ENCODE results near the gene DNAJC18.

Gene DNAJC18

DNA sequence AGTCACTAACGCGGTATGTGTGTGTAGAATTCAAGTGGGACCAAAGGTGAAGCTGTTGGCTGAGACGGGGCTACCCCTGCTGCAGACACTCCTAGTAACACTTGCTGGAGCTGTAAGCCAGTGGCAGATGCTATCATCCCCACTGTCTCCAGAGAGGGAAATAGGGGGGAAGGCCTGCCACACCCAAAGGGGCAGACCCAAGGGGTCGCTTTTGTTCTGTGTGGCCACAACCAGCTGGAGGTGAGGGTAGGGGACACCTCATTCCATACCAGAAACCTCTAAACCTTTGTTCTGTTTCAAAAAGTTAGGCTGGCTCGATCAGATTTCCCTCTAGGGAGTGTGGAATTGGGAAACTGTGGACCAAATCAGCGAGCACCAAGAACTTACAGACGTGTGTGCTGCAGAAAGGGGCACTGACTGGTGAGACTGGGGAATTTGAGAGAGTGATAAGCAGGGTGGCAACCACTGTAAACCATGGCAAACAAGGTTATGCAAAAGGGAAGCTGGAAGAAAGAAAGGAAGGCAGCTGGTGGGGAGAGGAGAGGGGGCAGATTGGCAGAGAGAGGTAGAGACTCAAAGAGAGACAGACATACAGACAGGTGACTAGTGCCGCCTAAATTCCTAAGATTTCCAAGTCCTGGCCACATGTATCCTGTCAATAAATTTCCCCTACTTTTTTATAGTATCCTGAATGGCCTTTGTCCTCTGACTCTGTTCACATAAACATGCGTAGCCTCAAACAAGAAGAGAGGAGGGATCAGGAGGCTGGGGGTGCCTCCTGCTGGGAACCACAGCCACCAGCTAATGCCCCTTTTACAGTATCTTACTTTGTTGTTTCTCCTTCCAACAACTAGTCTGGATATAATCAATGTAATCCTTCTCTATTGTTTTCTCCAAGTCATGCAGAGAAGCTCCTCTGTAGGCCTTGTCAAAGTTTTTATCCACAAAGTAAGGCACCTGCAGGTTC is 19.8 kb downstream of the DNAJC18 start:
- Histone ChIP-seq H3K9ac (ENCODE audit: low read length) (no peak overlapping the region), H3K36me3 (ENCODE audit: insufficient read depth, low read length) (no peaks in the 10 kb centered on the region), H3K27me3 (ENCODE audit: insufficient read depth, low read length) (no peaks in the 10 kb centered on the region), H3K4me1 (ENCODE audit: insufficient read depth, low read length, severe bottlenecking) (no peaks in the 10 kb centered on the region), H2AFZ (ENCODE audit: low read length) (no peak overlapping the region), H3F3A (ENCODE audit: insufficient read depth, low read length) (no peaks in the 10 kb centered on the region), H3K79me2 (ENCODE audit: insufficient read depth, low read length) (no peaks in the 10 kb centered on the region), H4K20me1 (ENCODE audit: insufficient read depth, low read length) (no peaks in the 10 kb centered on the region), H3K27ac (ENCODE audit: low read depth, low read length, poor library complexity, severe bottlenecking) (no peak overlapping the region), H3K9me2 (ENCODE audit: low read depth, low read length) (no peaks in the 10 kb centered on the region), H3K4me3 (ENCODE audit: low read depth, low read length, poor library complexity, severe bottlenecking) (no peak overlapping the region), H3K4me2 (ENCODE audit: low read length) (no peak overlapping the region), H3K9me3 (ENCODE audit: low read length) (no peaks in the 10 kb centered on the region)
- no peak for TF ChIP-seq EZH2 (IDR thresholded peaks at IDR 0.05; ENCODE audit: borderline replicate concordance, low read length)
- no peak for TF ChIP-seq CTCF (IDR thresholded peaks at IDR 0.05; ENCODE audit: low read length)

DNA sequence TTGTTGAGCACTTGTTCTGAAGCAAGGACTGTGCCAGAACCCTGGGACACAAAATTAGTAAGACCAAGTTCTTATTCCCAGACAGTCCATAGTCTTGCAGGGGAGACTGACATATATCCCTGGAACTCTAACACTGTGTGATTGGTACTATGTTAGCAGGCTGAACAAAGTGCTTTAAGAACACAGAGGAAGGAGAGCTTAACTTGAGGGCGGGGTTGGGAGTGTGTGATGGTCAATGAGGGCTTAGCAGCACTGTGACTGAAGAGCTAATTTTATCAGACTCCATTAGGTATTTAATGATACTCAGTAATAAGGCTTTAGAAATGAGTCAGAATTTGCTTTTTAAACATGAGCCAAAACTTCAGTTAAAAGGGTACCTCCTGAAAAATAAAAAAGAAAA is 20.5 kb downstream of the DNAJC18 start:
- no peak overlapping the region for H3K9ac ChIP-seq (ENCODE audit: low read length)
- no peak overlapping the region for H3K27ac ChIP-seq (ENCODE audit: low read depth, low read length, poor library complexity, severe bottlenecking)
- H3F3A ChIP-seq (ENCODE audit: insufficient read depth, low read length), result no peaks in the 10 kb centered on the region
- H3K4me3 ChIP-seq (ENCODE audit: low read depth, low read length, poor library complexity, severe bottlenecking), result no peak overlapping the region
- H3K9me3 ChIP-seq (ENCODE audit: low read length), result no peaks in the 10 kb centered on the region
- H2AFZ ChIP-seq (ENCODE audit: low read length), result no peak overlapping the region
- no peaks in the 10 kb centered on the region for H3K4me1 ChIP-seq (ENCODE audit: insufficient read depth, low read length, severe bottlenecking)
- H4K20me1 ChIP-seq (ENCODE audit: insufficient read depth, low read length), result no peaks in the 10 kb centered on the region
- H3K79me2 ChIP-seq (ENCODE audit: insufficient read depth, low read length), result no peaks in the 10 kb centered on the region
- no peaks in the 10 kb centered on the region for H3K36me3 ChIP-seq (ENCODE audit: insufficient read depth, low read length)
- H3K4me2 ChIP-seq (ENCODE audit: low read length), result no peak overlapping the region
- TF ChIP-seq EZH2 (IDR thresholded peaks at IDR 0.05; ENCODE audit: borderline replicate concordance, low read length), result no peak
- no peak for TF ChIP-seq CTCF (IDR thresholded peaks at IDR 0.05; ENCODE audit: low read length)
- no peaks in the 10 kb centered on the region for H3K9me2 ChIP-seq (ENCODE audit: low read depth, low read length)
- no peaks in the 10 kb centered on the region for H3K27me3 ChIP-seq (ENCODE audit: insufficient read depth, low read length)

GRCh38 chr5:139417214-139417613 is 22.1 kb downstream of the DNAJC18 start:
- H3K4me3 ChIP-seq (ENCODE audit: low read depth, low read length, poor library complexity, severe bottlenecking), result no peak overlapping the region

More at GRCh38 chr5:139417214-139417613, 22.1 kb downstream of the DNAJC18 start:
- H3K79me2 ChIP-seq (ENCODE audit: insufficient read depth, low read length), result no peaks in the 10 kb centered on the region
- no peak overlapping the region for H3K4me2 ChIP-seq (ENCODE audit: low read length)
- no peak overlapping the region for H3K9ac ChIP-seq (ENCODE audit: low read length)
- no peak overlapping the region for H2AFZ ChIP-seq (ENCODE audit: low read length)
- TF ChIP-seq CTCF (IDR thresholded peaks at IDR 0.05; ENCODE audit: low read length) (no peak), EZH2 (IDR thresholded peaks at IDR 0.05; ENCODE audit: borderline replicate concordance, low read length) (no peak)
- no peaks in the 10 kb centered on the region for H4K20me1 ChIP-seq (ENCODE audit: insufficient read depth, low read length)
- no peak overlapping the region for H3K27ac ChIP-seq (ENCODE audit: low read depth, low read length, poor library complexity, severe bottlenecking)
- H3K36me3 ChIP-seq (ENCODE audit: insufficient read depth, low read length), result no peaks in the 10 kb centered on the region
- no peaks in the 10 kb centered on the region for H3K27me3 ChIP-seq (ENCODE audit: insufficient read depth, low read length)
- H3F3A ChIP-seq (ENCODE audit: insufficient read depth, low read length), result no peaks in the 10 kb centered on the region
- no peaks in the 10 kb centered on the region for H3K4me1 ChIP-seq (ENCODE audit: insufficient read depth, low read length, severe bottlenecking)
- no peaks in the 10 kb centered on the region for H3K9me3 ChIP-seq (ENCODE audit: low read length)
- no peaks in the 10 kb centered on the region for H3K9me2 ChIP-seq (ENCODE audit: low read depth, low read length)

All from OCI-LY1 (cell line).